ENCODE data around the gene BPNT1.
A peak's percentile ranks its signal among the peaks of the same experiment; 100 is the strongest.
"Not testable (repeated sequence)": the region's sequence is repeated elsewhere in the genome, so short reads cannot be mapped to it uniquely, and the experiment has no call there.

The BPNT1 gene, protein sequence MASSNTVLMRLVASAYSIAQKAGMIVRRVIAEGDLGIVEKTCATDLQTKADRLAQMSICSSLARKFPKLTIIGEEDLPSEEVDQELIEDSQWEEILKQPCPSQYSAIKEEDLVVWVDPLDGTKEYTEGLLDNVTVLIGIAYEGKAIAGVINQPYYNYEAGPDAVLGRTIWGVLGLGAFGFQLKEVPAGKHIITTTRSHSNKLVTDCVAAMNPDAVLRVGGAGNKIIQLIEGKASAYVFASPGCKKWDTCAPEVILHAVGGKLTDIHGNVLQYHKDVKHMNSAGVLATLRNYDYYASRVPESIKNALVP

DNA sequence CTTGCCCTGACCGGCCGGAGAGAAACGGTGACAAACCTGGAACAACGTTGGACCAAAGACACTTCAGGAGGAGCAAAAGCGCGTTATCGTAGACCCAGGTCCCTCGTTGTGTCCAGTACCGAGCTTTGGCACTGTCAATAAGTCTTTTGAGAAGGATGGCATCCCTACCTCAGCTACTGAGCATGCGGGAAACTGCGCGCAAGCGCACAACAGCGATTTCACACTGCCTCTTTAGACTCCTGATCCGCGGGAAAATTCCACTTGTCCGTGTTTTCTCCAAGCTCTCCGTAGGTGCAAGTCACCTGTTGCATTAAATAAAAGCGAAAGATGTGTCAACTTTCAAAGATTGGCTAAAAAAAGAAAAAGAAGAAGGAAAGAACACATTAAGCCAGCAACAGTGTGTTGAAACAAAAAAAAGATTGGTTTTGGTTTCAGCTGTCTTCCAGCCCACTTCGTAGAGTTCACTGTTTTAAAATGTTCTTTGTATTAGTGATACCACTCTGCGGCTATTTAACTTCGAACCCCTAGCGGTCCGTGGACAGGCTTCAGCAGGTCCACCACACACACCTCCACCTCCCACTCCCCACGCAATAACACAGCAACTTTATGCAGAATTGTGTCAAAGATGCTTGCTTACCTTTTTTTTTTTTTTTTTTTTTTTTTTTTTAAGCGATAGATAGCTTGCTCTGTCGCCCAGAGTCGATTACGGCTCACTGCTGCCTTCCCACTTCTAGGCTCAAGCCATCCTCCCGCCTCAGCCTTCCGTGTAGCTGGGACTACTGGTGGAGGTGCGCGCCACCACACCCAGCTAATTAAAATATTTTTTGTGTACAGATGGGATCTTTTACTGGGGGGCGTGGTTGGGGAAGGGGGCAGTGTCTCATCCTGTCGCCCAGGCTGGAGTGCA lies at the start of gene BPNT1:
BPNT1 (minus strand) TSS at position 139 of the 907 bp plus-strand sequence. CDS start 9,942 bp downstream, outside the sequence.
- DNase-seq: peak; percentile 94 to 95

DNA sequence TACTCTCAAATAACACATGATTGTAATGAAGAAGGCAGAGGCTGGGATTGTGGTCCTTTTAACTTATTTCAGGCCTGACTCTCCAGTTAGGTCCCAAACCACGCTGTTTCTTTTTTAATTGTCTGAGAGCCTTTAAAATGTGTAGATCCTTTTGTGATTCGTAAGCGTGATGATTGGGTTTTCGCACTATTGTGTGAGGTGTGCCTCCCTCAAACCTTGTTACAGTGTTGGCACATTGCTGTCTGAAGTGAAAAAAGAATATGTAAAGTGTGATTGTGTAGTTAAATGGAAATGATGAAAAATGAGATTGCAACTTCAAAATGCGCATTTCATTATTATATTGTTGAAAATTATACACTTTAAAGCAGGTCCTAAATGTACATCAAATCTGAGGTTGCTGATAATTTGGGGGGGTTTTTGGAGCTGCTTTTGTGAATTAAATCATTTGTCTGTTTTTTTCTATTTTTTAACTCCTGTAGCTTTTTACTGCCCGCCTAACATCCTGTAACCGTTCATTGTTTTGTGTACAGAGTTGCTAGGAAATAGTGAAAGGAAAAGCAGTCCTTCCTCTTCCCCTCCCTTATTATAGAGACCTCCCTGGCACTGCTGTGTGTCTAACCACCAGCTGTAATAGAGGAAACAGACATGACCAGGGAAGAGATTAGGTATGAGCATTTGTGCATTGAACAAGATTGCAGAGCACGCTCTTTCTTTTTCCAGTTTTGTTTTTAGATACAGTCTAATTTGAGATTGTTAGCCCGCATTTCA lies 47.6 kb upstream of the BPNT1 start:
- DNase-seq: no peak

DNA sequence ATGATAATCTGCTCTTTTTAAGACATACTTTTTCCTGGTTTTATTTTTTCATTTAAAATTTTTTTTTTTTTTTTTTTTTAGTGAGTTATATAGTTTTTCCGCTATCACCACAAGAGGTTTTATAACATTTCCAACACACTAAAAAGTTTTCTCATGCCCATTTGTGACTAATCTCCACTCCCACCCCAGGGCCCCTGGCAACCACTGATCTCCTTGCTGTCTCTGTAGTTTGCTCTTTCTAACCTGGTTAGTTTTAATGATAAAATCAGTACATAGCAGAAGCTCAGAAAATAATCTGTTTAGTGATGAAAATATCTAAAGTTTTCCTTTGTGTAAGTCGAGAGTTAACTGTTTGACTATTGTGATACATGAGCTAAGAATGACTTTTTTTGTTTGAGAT lies 46.2 kb upstream of the BPNT1 start:
- DNase-seq: no peak

DNA sequence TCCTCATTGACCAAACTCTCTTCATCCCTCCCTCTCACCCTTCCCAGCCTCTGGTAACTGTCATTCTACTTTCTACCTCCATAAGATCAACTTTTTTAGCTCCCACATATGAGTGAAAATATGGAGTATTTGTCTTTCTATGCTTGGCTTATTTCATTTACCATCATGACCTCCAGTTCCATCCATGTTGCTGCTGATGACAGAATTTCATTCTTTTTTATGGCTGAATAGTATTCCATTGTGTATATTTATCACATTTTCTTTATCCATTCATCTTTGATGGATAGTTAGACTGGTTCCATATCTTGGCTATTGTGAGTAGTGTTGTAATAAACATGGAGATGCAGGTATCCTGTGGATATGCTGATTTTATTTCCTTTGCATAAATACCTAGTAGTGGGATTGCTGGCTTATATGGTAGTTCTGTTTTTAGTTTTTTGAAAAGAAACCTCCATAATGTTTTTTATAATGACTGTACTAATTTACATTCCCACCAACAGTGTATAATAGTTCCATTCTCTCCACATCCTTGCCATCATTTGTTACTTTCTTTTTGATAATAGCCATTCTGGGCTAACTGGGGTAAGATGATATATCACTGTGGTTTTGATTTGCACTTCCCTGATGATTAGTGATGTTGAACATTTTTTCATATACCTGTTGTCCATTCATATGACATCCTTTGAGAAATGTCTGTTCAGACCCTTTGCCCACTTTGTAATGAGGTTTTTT lies 40.1 kb upstream of the BPNT1 start:
- DNase-seq: no peak

DNA sequence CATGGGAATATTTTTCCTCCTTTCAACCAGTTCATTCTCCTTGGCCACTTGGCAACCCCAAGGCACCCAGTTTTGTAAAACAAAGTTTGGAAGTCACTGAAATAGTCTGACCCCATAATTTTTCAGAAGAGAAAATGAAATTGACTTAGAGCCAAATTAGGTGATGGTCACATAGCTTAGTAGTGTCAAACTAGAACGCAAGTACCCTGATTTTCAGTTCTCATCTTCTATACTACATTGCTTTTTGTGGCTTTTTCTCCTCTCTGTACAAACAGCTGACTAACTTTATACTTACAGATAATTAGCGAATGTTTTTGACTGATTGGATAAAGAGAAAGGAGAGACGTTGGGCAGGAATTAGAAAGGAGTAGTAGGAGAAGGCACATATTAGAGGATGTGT lies 37.5 kb upstream of the BPNT1 start:
- no peak for DNase-seq

DNA sequence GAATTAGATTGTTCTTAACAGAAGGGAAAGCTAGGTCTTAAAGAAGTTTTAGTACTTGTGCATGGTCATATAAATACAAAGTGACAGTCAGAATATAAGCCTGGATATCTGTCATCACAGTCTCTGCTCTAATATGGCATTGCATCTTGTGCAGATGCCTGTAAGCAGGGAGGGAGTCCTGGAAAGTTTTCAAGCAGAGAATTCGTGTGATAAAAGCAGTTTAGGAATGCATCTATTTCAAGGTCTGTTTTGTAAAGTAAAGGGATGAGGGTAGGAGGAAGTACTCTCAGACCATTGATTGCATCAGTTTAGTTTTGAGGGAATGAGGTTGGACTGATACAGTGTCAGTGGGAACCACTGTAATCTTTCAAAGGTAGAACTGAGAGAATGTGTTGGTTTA lies 35.0 kb upstream of the BPNT1 start:
- DNase-seq: no peak

DNA sequence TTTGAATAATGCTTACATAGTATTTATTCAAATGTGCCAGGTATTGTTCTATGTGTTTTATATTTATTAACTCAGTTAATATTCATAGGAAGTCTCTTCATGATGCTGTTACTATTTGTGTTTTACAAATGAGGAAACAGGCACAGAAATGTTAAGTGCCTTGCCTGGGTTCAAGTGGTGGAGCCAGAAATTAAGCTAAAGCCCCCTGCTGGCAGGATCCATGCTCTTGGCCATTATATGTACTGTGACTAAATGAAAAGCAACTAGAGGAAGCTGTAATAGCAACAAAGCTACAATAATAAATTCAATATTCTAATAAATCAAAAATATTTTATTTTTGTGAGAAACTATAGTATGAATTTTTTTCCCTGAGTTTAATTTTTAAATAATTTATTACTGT lies 34.3 kb upstream of the BPNT1 start:
- DNase-seq: no peak

DNA sequence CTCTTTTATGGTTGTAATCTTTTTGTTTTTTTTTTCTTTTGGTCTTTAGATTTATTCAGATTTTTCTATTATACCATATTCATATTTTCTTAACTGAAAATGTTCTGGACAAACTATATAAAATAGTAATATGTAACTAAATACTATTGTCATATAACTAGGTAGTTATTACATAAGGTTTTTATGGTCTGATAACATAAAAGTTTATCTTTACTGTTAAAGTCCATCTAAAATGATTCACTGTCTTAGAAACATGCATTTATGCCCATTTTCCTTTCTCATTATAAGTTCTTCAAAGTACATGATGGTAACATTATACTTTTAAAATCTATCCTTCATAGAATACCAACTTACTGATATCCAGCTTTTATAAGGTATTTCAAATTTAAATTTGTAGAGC lies 33.5 kb upstream of the BPNT1 start:
- no peak for DNase-seq

DNA sequence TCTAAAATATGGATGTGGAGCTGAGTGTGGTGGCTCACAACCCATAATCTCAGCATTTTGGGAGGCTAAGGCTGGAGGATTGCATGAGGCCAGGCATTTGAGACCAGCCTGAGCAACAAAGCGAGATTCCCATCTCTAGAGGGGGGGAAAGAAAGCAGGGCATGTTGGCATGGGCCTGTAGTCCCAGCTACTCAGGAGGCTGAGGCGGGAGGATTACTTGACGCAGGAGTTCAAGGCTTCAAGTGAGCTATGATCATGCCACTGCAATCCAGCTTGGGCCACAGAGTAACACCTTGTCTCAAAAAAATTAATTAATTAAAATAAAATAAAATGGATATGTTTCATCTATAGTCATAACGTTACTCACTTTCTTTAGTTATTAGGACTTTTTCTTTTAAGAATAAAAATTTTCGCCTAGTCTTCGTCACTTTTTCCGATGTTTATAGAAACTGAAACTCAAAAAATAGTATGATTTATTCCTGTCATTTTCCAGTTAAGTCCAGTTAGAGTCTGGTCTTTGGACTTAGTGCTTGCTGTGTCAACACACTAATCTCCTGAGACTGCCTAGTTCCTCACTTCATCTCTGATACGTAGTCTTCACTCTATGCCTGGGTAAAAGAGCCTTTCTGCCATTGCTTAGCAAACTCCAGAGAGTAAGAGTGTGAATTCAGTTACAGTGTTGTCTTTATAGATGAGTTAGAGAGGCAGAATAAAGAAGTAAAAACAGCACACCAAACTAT lies 32.4 kb upstream of the BPNT1 start:
- DNase-seq: no peak

DNA sequence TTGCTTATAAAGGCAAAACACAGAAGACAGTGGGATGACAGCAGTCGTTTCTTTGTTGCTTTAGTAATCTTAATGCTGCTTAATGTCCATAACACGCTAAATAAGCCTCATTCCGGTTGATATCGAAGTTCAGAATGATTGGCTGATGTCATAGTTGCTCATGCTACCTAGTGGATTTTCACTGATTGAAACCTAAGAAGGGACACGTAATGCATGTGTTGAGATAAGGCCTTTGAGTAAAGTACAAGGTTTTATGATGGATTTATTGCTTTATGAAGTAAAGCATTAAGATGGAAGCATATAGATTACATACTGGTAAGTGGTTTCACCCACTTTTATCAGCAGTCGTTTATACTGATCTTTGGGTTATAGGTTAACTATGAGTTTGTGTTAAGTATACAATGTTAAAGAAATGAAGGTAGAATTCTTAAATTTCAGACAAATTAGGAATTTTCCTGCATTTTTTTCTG lies 29.5 kb upstream of the BPNT1 start:
- no peak for DNase-seq

DNA sequence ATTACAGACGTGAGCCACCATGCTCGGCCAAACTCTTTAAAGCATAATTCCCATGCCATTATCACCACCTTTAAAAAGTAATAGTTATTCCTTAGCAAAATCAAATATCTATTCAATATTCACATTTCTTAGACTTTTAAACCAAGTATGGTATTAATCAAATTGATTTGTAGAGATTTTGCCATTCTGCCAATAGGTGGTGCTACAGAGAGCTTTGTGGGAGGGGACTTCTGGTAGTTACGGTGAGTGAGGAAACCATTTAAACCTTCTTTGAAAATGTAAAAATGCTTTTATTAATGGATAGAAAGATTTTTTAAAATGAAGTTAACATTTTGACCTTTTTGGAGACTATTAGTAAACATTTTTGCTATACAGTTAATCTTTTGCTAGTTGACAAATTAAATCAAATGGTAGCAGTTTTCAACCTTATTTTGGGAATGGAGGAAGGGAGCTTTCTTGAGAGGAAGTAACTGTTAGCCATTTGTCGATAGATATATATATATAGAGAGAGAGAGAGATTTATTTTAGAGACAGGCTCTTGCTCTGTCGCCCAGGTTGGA lies 23.6 kb upstream of the BPNT1 start:
- DNase-seq: no peak

DNA sequence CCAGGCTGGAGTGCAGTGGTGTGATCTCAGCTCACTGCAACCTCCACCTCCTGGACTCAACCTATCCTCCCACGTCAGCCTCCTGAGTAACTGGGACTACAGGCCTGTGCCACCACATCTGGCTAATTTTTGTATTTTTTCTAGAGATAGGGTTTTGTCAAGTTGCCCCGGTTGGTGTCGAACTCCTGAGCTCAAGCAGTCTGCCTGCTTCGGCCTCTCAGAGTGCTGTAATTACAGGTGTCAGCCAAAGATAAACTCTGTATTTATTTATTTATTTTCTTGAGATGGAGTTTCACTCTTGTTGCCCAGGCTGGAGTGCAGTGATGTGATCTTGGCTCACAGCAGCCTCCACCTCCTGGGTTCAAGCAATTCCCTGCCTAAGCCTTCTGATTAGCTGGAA lies 23.0 kb upstream of the BPNT1 start:
- DNase-seq: not testable (repeated sequence)

DNA sequence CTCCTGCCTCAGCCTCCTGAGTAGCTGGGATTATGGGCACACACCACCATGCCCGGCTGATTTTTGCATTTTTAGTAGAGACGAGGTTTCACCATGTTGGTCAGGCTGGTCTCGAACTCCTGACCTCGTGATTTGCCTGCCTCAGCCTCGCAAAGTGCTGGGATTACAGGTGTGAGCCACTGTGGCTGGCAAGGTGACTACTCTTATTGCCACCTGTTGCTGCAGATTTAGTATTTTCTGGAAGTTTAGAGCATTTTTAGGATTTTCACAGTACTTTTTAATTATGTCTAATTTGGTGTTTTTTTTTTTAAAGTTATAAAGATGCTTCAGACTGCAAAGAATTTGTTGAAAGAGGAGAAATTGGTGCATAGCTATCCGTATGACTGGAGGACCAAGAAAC lies 20.9 kb upstream of the BPNT1 start:
- not testable (repeated sequence) for DNase-seq

DNA sequence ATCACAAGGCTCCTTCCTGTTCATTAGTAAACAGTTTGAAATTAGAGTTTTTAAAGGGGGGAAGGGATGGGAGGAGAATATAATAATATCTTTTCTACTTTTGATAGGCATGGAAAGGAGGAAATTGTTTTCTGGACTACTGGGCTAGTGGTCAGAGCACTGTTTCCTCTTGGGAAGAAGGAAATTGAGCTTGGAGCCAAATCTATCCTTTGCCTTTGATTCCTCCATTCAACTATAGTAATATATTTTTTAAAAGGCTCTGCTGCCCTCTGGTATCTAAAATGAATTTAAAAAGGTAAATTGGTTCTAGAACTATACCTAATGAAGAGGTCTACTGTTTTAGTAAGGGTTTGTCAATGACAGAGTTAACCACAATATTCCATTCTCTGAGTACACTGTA lies 10.2 kb upstream of the BPNT1 start:
- no peak for DNase-seq

DNA sequence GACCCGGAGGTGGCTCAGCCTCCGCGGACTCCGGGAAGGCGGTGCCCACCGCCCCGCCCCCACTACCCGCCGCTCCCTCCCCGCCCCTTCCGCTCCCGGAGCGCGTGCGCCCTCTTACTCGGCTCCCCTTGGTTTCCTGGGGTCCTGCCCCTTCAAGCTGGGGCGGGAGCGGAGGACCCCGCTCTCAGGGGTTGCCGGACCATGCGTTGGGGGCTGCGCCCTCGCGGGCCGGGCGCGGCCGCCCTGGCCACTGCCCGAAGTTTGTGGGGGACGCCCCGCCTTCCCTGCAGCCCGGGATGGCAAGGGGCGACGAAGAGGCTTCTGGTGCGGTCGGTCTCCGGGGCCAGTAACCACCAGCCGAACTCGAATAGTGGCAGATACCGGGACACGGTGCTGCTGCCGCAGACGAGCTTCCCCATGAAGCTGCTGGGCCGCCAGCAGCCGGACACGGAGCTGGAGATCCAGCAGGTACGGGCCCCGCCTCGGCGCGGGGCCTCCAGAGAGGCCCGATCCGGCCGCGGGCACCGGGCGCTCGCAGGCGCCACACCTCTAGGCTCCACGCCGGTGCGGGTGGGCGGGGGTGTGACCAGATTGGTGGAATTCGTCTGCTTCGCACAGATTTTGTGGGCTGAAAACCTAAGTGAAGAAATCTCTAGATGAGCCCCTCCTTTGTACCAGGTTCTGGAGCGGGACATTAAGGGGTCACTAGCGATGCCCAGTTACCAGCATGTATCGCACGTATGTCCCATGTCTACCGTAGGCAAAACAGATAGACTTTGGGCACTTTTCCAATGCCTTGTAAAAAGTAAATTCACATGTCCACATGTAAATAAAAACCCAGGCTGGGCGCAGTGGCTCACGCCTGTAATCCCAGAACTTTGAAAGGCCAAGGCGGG lies 4.7 kb upstream of the BPNT1 start, which contains the start of gene IARS2:
IARS2 (plus strand) TSS at position 117 of the 896 bp plus-strand sequence; CDS start at position 202, 85 bp downstream.
- DNase-seq: peak; percentile 70 to 87

DNA sequence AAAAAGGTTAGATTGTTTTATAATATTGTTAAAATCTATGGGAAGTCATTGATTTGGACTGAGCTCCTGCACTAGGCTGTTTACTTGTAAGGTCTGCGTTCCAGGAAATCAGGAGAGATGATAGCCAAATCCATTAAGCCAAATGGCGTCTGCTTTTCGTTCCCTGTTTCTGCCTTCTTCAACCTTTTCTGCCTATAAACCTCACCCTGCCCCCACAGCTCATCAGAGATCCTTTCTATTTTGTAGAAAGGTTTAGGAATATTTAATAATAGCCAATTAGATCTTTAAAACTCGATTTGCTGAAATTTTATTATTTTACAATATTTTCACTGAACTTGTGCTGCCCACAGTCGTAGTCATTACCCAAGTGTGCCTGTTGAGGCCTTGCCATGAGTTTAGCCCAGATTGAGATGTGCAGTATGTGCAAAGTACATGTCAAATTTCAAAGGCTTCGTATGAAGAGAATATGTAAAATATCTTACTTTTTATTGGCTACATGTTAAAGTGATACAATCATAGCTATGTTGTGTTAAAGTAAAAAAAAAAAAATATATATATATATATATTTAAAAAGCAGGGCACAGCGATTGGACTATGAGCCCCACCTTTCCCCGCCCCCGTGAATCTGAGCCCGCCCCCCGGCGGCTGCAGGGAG lies 3.9 kb upstream of the BPNT1 start:
- no peak for DNase-seq

DNA sequence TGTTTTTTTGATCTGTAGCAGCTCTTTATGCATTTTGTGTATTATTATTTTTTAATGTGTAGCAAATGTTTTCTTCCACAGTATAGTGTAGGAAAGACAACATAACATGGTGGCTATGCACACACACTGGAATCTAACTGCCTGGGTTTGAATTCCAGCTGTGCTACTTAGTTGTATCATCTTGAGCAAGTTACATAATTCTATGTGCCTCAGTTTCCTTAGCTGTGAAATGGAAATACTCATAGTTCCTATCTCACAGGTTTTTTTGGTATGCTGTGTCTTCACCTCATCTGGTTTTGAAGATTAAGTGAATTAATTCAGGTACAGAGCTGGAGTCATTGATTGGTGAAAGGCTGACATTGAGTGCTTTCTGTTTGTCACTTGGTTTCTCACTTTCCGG lies 3.1 kb upstream of the BPNT1 start:
- DNase-seq: no peak

DNA sequence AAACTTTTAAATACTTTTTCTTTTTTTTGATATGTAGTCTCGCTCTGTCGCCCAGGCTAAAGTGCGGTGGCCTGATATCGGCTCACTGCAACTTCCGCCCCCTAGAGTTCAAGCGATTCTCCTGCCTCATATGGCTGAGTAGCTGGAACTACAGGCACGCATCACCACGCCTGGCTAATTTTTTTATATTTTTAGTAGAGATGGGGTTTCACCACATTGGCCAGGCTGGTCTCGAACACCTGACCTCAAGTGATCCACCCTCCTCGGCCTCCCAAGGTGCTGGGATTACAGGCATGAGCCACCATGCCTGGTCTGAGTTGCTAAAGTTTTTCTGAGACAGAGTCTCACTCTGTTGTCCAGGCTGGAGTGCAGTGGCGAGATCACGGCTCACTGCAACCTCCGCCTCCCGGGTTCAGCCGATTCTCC lies 3.3 kb downstream of the BPNT1 start:
- DNase-seq: not testable (repeated sequence)

DNA sequence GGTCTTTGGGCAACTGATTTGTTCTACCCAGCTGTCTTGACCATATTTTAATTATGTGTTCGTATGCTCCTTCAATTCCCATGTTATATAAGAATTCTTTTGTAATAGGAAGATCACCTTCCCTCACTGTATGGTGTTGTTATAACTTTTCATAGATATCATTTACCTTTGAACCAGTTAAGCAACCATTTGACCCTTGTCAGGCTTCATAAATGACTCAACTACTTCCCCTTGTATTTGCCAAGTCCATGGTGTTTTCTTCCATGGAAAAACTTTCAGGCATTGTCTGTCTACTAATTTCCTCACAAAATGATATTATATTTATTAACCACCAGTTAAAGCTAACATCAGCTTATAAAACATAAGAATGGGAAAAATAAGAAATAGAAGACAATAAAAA lies 5.1 kb downstream of the BPNT1 start:
- no peak for DNase-seq

DNA sequence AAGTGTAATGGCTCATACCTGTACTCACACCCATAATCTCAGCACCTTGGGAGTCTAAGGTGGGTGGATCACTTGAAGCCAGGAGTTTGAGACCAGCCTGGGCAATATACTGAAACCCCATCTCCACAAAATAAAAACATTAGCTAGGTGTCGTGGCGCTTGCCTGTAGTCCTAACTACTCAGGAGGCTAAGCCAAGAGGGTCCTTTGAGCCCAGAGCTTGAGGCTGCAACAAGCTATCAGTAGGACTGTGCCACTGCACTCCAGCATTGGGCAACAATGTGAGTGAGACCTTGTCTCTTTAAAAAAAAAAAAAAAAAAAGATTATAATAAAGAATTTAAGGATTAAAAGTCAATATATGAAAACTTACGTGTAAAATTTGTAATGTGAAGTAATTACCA lies 11.7 kb downstream of the BPNT1 start:
- no peak for DNase-seq
